HepG2 (cell line): ENCODE measurements around the gene ACSL6. TPM values are rescaled to one million over a fixed set of nuclear protein-coding genes. Genes with fewer than 3 reads are reported as not detected.

Experiments used
- ATAC-seq: fragments of 200-7000 bp; cut with Tn5 transposase; 3 replicates; pipeline ENCODE4 v1.9.1; 2020; ENCODE audit warnings: mild to moderate bottlenecking, moderate library complexity
- BruUV-seq: library from RNA; stranded (reverse); fragments of 400-500 nt; replicated peaks from 2 replicates; lab custom pipeline; 2021; lab: Mats Ljungman, UMichigan
- CTCF ChIA-PET: fragments of 300-600 bp; formaldehyde crosslinking; extraction: SDS; loops from one replicate; lab custom pipeline; 2021; ENCODE audit warnings: low total read pairs, inconsistent platforms, low intra/inter-chr PET ratio; lab: Yijun Ruan, JAX
- POLR2A ChIA-PET: fragments of 350-600 bp; sonication (Branson Sonifier 250); formaldehyde crosslinking; loops from one replicate; lab custom pipeline; 2020; ENCODE audit warnings: antibody characterized with exemption, inconsistent platforms; lab: Yijun Ruan, JAX
- DNase-seq: peaks from one replicate; pipeline ENCODE4 v3.0.0-alpha.2; 2015; ENCODE audit warnings: low spot score
- FAIRE-seq: peaks from 3 replicates; lab custom pipeline; 2011; peaks lifted over from hg19 to GRCh38; lab: Jason Lieb, UNC
- H2AFZ ChIP-seq: one replicate; pipeline ENCODE4 v1.6.1; 2011; ENCODE audit warnings: low read length, inconsistent platforms
- H3K27ac ChIP-seq: fragments of 300-600 bp; 3 replicates; pipeline ENCODE4 v1.8.0; 2011; ENCODE audit warnings: mixed run types, mild to moderate bottlenecking, mixed read lengths, low read length, inconsistent platforms; ENCODE audit not compliant: insufficient read depth; ENCODE audit errors: extremely low read length
- H3K27me3 ChIP-seq, 2 experiments: fragments of 200-600 bp in 1 of 2; 2 replicates in 1 of 2; 3 replicates in 1 of 2; pipeline versions ENCODE4 v1.6.0 to v1.8.0; 2011; ENCODE audit warnings: low read length in 2 of 2, mild to moderate bottlenecking in 2 of 2, moderate library complexity in 2 of 2, inconsistent platforms in 1 of 2; ENCODE audit not compliant: insufficient read depth in 2 of 2, control insufficient read depth in 1 of 2
- H3K36me3 ChIP-seq, 2 experiments: fragments of 200-600 bp in 1 of 2; replicated peaks in 1 of 2; 2 replicates in 1 of 2; 3 replicates in 1 of 2; pipeline versions ENCODE4 v1.5.1 to v1.8.0; 2011; ENCODE audit warnings: low read length in 2 of 2, inconsistent platforms in 1 of 2; ENCODE audit not compliant: insufficient read depth in 2 of 2, control insufficient read depth in 1 of 2
- H3K4me1 ChIP-seq: 2 replicates; pipeline ENCODE4 v1.5.1; 2012; ENCODE audit warnings: low read length, inconsistent platforms; ENCODE audit not compliant: insufficient read depth
- H3K4me2 ChIP-seq: 2 replicates; pipeline ENCODE4 v1.6.0; 2011; ENCODE audit warnings: low read depth, low read length, inconsistent platforms
- H3K4me3 ChIP-seq, 3 experiments: fragments of 200-600 bp in 1 of 3; sonication (generic), shearing (Covaris generic) in 1 of 3; replicated peaks in 1 of 3; 2 replicates each; pipeline ENCODE4 v1.5.1; 2011 to 2016; ENCODE audit warnings: low read length in 3 of 3, inconsistent platforms in 2 of 3, low read depth in 2 of 3, mild to moderate bottlenecking in 2 of 3, control low read depth in 1 of 3, mixed read lengths in 1 of 3; ENCODE audit not compliant: insufficient read depth in 1 of 3
- H3K79me2 ChIP-seq: one replicate; pipeline ENCODE4 v1.6.1; 2011; ENCODE audit warnings: low read length, inconsistent platforms; ENCODE audit not compliant: insufficient read depth
- H3K9ac ChIP-seq: 2 replicates; pipeline ENCODE4 v1.6.0; 2011; ENCODE audit warnings: mild to moderate bottlenecking, low read depth, low read length, inconsistent platforms; ENCODE audit not compliant: insufficient read depth
- H3K9me3 ChIP-seq: 2 replicates; pipeline ENCODE4 v1.5.1; 2012; ENCODE audit warnings: mild to moderate bottlenecking, low read length
- H4K20me1 ChIP-seq: 2 replicates; pipeline ENCODE4 v1.6.0; 2011; ENCODE audit warnings: inconsistent platforms, mild to moderate bottlenecking, low read length, moderate library complexity; ENCODE audit not compliant: insufficient read depth
- ELF4 ChIP-seq: sonication (generic); formaldehyde crosslinking; IDR thresholded peaks from 2 replicates; pipeline ENCODE4 v1.5.0; 2020; ENCODE audit warnings: missing genetic modification reagents, mild to moderate bottlenecking, moderate library complexity, borderline replicate concordance
- NCOR1 ChIP-seq: fragments of 200-600 bp; sonication (generic); IDR thresholded peaks from 2 replicates; pipeline ENCODE4 v1.7.0; 2017; ENCODE audit warnings: antibody characterized with exemption, low read length, borderline replicate concordance
- ZNF414 ChIP-seq: sonication (generic); formaldehyde crosslinking; IDR thresholded peaks from 2 replicates; pipeline ENCODE4 v1.5.0; 2020; ENCODE audit warnings: missing genetic modification reagents
- ZNF512 ChIP-seq: sonication (generic); formaldehyde crosslinking; IDR thresholded peaks from 2 replicates; pipeline ENCODE4 v1.4.0; 2020; ENCODE audit warnings: mild to moderate bottlenecking, missing genetic modification reagents
- WGBS: methylation state at CpG from one replicate; pipeline ENCODE4 v1.1.6; 2017; ENCODE audit warnings: low lambda C conversion rate; 5-methylcytosine and 5-hydroxymethylcytosine counted together
- in situ Hi-C: cut with HindIII; loops from 2 replicates; pipeline ENCODE4 v1.10.0; 2017; ENCODE audit warnings: low pct_unique_long_range_greater_than_20kb; ENCODE audit not compliant: extremely low pct_ligation_motif_present
- intact Hi-C: fragments of 100-400 bp; cut with micrococcal nuclease; formaldehyde crosslinking; loops from one replicate; pipeline ENCODE4 v1.10.0; 2022; ENCODE audit not compliant: unreplicated experiment
- polyA plus RNA-seq, 8 experiments: library from polyadenylated mRNA; depleted of rRNA in 3 of 8; stranded (reverse) in 7 of 8; unstranded in 1 of 8; fragments of >200 nt; fragmentation: Illumina TruSeq in 4 of 8; extraction: Trizol in 4 of 8; gene quantifications; 2 replicates each; pipeline versions ENCODE4 v1.2.1 to v1.2.3, GENCODE V29; 2011 to 2016; ENCODE audit warnings: low read depth in 4 of 8, missing spikeins in 1 of 8, mixed read lengths in 1 of 8; ENCODE audit not compliant: insufficient read depth in 1 of 8
- total RNA-seq, 5 experiments: library from RNA; depleted of rRNA; stranded (reverse); fragments of >200 nt; fragmentation: Illumina TruSeq; extraction: Trizol; gene quantifications; 2 replicates each; pipeline ENCODE4 v1.2.3, GENCODE V29; 2016; ENCODE audit warnings: low read depth in 1 of 5

ACSL6 gene
- total and polyA plus RNA-seq, 2 of the 13 experiments (the other 11 are each of a cell fraction or from before 2014, with no cell fraction given), result 3.7 to 3.8 TPM

GRCh38 chr5:131916481-131916880, 95.0 kb downstream of the ACSL6 start:
- H3K4me1 ChIP-seq, result no peaks in the 10 kb centered on the region
- no TSS peak for BruUV-seq

More at GRCh38 chr5:131916481-131916880, 95.0 kb downstream of the ACSL6 start:
- H3K27ac ChIP-seq, result no peak overlapping the region
- in situ Hi-C loops, result no loop called here
- H3K36me3 ChIP-seq, result no peaks in the 10 kb centered on the region
- ATAC-seq (no peak), FAIRE-seq (no peak), DNase-seq (no peak)
- WGBS, result 0% methylated on average over 2 of the region's 2 CpGs
- no peak overlapping the region for H2AFZ ChIP-seq
- no peaks in the 10 kb centered on the region for H4K20me1 ChIP-seq
- peaks cover 0 to 3% of the 10 kb centered on the region in 2 experiments; a peak in 2 of 5 replicates for H3K27me3 ChIP-seq
- no peak overlapping the region for H3K9ac ChIP-seq
- H3K79me2 ChIP-seq, result no peaks in the 10 kb centered on the region
- no peak overlapping the region for H3K4me3 ChIP-seq
- H3K9me3 ChIP-seq, result no peaks in the 10 kb centered on the region
- ChIA-PET POLR2A (no interaction called here), CTCF (no interaction called here)
- intact Hi-C loops, result no loop called here
- TF ChIP-seq ZNF414 (CRISPR knock-in tag) (no peak), ELF4 (CRISPR knock-in tag) (no peak), NCOR1 (no peak), ZNF512 (CRISPR knock-in tag) (no peak)
- no peak overlapping the region for H3K4me2 ChIP-seq
